GM12874 (cell line): ENCODE results near the gene HADHB.

Source experiments
- CTCF ChIP-seq: IDR thresholded peaks from 2 replicates; pipeline ENCODE4 v1.5.1; 2011; ENCODE audit warnings: low read depth, mild to moderate bottlenecking, control low read depth, low read length, moderate library complexity; ENCODE audit not compliant: insufficient read depth

Gene HADHB

GRCh38 chr2:26314243-26314642 lies 69.5 kb downstream of the HADHB start:
- TF ChIP-seq CTCF, result no peak

DNA sequence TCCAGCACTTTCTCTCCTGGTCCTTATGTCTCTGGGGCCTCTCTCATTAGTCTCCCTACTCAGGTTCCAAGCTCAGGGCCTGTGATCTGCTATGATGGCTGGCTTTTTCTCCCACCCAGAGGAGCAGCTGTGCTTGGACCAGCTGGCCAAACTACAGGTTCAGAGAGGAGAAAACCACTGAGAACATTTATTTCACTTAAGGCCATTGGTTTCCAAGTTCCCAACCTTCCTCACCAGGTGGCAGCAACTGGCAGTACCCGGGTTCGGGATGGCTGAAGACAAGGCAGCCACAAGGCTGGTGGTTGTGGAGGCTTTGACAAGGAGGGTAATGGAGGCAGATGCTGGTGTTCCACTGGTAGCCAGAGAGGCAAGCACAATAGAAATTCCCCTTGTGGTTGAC lies 71.3 kb downstream of the HADHB start:
- 0 out of 2 replicates have a peak, but pooled peaks have one; percentile 2 for TF ChIP-seq CTCF

- TF ChIP-seq CTCF, result no peak
Observed at GRCh38 chr2:26316845-26317244, 72.1 kb downstream of the HADHB start.

GRCh38 chr2:26317377-26318105 lies 72.8 kb downstream of the HADHB start:
- TF ChIP-seq CTCF, result no peak

DNA sequence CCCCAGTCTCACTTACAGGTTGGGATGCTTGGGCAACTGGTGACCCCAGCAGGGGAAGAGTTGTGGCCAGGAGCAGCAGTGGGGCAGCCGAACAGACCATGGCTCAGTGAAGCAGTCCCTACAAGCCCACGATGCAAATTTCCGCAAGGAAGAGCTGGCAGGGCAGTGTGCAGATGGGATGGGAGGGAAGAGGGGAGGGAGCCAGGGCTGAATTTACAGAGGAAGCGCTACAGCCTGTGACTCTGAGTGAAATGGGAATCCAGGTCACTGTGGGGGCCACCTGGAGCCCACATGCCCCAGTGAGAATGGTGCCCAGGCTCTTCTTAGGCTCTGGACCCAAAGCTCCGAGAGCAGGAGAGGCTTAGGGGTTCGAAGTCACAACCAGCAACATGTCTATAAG lies 74.2 kb downstream of the HADHB start:
- no peak for TF ChIP-seq CTCF

GRCh38 chr2:26324903-26325302 lies 80.2 kb downstream of the HADHB start:
- no peak for TF ChIP-seq CTCF

GRCh38 chr2:26325851-26326250 lies 81.1 kb downstream of the HADHB start:
- TF ChIP-seq CTCF, result no peak
